Activated T-helper 1 cell treated with anti-CD3 and anti-CD28 coated beads, Interleukin-2, amount 50 U/mL, for 16 hours (primary cell): ENCODE results near the gene NKPD1.
A peak's percentile ranks its signal among the peaks of the same experiment; 100 is the strongest.

Experiments used
- DNase-seq, 2 donors: peaks; one replicate each; pipeline ENCODE4 v3.0.0-alpha.2; 2020; ENCODE audit warnings: low read depth in 1 of 2, low spot score in 1 of 2

The NKPD1 gene

GRCh38 chr19:45141203-45141900 is 19.4 kb downstream of the NKPD1 start:
- DNase-seq = no peak

DNA sequence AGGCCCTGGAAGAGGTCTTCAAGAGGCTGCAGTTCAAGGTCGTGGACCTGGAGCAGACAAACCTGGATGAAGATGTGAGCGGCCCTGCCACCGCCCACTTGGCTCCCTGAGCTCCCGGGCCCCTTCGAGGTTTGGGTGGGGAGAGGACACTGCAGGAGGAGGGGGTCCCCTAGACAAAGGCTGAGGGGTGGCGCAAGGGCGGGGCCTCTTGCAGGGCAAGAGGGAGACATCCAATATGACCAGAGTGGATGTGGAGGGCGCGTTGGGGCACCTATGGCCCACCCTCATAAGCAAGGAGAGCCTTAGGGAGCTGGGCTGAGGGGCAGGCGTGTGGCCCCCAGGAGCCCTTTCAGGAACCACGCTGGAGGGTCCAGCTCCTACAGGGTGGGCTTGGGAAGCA is 20.2 kb downstream of the NKPD1 start:
- DNase-seq = no peak

DNA sequence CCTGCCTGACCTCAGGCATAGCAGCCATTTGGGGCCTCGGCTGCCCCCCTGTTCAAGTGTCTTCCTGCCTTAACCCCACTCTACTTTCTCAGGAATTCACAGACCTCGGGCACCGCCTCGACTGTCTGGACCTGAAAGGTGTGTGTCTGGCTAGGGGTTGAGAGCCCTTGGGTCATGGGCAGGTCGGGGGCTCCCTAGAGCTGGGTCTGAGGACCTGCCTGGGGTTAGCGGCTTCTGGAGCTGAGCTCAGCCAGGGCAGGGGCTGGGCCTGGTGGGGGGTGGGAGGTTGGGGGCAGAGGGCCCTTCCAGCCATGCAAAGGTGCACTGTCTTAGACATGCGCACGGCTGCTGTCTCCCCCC is 20.7 kb downstream of the NKPD1 start:
- no peak for DNase-seq

- no peak for DNase-seq
Observed at GRCh38 chr19:45139286-45140143, 21.3 kb downstream of the NKPD1 start.

- no peak for DNase-seq
Observed at GRCh38 chr19:45138303-45138751, 22.5 kb downstream of the NKPD1 start.

- DNase-seq = no peak
Observed at GRCh38 chr19:45137179-45137761, 23.5 kb downstream of the NKPD1 start.

- no peak for DNase-seq
Observed at GRCh38 chr19:45136507-45137178, 24.1 kb downstream of the NKPD1 start.

- DNase-seq = no peak
Observed at GRCh38 chr19:45135176-45135885, 25.5 kb downstream of the NKPD1 start.

- DNase-seq = no peak
Observed at GRCh38 chr19:45133661-45134060, 27.1 kb downstream of the NKPD1 start.

GRCh38 chr19:45130888-45131615 is 29.7 kb downstream of the NKPD1 start:
- DNase-seq = no peak

GRCh38 chr19:45130236-45130635 is 30.5 kb downstream of the NKPD1 start:
- no peak for DNase-seq

DNA sequence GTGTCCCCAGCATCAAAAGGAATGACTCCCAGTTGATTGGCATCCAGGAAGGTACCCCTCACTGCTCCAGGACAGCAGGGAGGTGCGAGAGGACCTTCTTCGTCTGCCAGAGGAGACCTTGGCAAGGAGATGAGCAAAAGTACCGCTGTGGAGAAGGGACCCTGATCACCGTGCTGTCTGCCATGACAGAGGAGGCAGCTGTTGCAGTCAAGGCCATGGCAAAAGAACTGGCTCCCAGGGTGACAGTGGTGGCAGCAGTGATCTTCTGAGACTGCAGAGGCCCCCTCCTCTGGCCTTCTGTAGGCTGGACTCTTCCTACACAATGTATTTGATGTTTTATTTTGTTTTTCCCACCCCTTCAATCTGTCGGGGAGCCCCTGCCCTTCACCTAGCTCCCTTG is 32.0 kb downstream of the NKPD1 start:
- no peak for DNase-seq

GRCh38 chr19:45128146-45128545 is 32.6 kb downstream of the NKPD1 start:
- no peak for DNase-seq

GRCh38 chr19:45126654-45127053 is 34.1 kb downstream of the NKPD1 start:
- no peak for DNase-seq

DNA sequence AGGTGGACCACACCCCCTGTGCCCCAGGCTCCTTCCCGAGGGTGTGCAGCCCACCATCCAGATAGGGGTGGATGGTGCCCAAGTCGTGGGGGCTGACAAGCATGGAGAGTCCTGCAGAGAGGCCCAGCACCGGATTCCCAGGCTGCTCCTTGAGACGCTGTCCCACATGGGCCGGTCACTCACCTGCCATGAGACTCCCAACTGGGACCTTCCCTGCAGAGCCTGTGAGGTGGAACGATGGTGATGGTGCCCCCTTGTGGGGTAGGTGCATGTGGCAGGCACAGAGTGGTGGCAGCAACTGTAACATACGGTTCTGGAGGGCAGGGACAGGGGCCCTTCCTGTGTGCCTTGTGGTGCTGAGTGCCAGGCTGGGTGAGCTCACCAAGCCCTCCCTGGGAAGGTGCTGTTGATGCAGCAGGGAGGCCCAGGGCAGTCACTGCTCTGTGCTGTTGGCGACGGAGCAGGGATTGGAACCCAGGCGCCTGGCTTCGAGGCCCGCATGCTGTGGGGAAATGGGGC is 34.7 kb downstream of the NKPD1 start:
- peak; percentile 37 to 42 for DNase-seq

GRCh38 chr19:45125360-45125759 is 35.4 kb downstream of the NKPD1 start:
- no peak for DNase-seq

- DNase-seq = no peak
Observed at GRCh38 chr19:45124021-45124420, 36.8 kb downstream of the NKPD1 start.

DNA sequence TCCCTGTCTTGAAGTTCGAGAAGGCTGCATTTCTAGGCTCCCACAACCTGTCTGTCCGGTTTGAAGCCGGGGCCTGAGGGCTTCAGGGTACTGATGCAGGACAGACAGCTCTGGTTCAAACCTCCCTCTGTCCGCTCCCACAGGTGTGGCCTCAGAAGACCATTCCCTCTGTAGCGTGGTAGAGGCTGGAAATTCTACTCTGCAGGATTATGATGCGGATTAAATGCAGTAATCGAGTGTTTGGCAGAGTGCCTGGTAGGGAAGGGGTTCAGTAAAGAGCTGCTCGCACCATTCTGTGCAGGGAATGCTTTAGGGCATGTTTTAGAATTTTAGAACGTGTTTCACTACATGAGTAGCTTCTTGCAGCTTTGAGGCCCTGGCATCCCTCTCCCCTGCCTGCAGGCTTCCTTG is 37.3 kb downstream of the NKPD1 start:
- DNase-seq = no peak

GRCh38 chr19:45122832-45123231 is 38.0 kb downstream of the NKPD1 start:
- DNase-seq = no peak

DNA sequence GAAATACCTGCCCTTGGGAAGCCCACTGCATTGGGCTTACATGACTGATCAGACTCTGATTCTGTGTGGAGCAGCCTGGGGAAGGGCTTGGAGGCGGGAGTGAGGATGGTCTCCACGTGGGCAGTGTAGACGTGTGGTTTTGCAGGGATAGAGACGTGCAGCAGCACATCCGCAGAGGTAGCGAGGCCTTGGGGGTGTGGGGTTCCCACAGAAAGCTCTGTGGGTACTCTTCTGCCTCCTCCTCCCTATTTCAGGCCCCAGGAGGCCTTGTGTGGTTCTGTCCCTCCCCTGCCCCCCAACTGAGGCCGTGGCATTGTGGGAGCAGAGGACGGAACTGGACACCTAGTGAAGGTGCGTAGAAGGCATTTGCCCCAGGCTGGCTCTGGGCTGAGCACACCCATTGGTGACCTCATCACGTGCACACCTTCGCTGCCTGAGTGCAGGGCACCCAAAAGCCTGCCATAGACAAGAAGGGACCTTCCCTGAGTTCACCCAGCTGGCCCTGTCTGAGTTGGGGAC is 38.9 kb downstream of the NKPD1 start:
- no peak for DNase-seq
